Cardiac muscle cell (in vitro differentiated cells and primary cell): ENCODE data around the gene ANGPTL5. TPM values are rescaled to one million over a fixed set of nuclear protein-coding genes. Genes with fewer than 3 reads are reported as not detected.
A peak's percentile ranks its signal among the peaks of the same experiment; 100 is the strongest.
"Not testable (repeated sequence)": the region's sequence is repeated elsewhere in the genome, so short reads cannot be mapped to it uniquely, and the experiment has no call there.

Source experiments
- DNase-seq, 2 donors: peaks; one replicate each; pipeline versions ENCODE4 v3.0.0 to v3.0.0-alpha.2; 2010 to 2017; ENCODE audit warnings: low read depth in 1 of 2, low spot score in 1 of 2
- H3K27ac ChIP-seq: fragments of 200-600 bp; sonication (generic); 2 replicates; pipeline ENCODE4 v1.5.1; 2016
- H3K27me3 ChIP-seq: fragments of 200-600 bp; sonication (generic); 2 replicates; pipeline ENCODE4 v1.6.0; 2016; ENCODE audit warnings: control low read depth
- H3K36me3 ChIP-seq: fragments of 200-600 bp; sonication (generic); 2 replicates; pipeline ENCODE4 v1.5.1; 2016; ENCODE audit warnings: control low read depth
- H3K4me1 ChIP-seq: fragments of 200-600 bp; sonication (generic); 2 replicates; pipeline ENCODE4 v1.8.1; 2017; ENCODE audit warnings: low read depth, mild to moderate bottlenecking, mixed run types
- H3K4me3 ChIP-seq: fragments of 200-600 bp; sonication (generic); 2 replicates; pipeline ENCODE4 v1.5.1; 2016; ENCODE audit warnings: mild to moderate bottlenecking
- H3K9me3 ChIP-seq: fragments of 200-600 bp; sonication (generic); 2 replicates; pipeline ENCODE4 v1.5.1; 2017; ENCODE audit warnings: low read depth, mild to moderate bottlenecking, control low read depth
- polyA plus RNA-seq: library from polyadenylated mRNA; unstranded; fragments of >200 nt; fragmentation: Nextera tagmentation; extraction: Ambion mirVana; gene quantifications from 2 replicates; pipeline ENCODE4 v1.2.1, GENCODE V29; 2016
- total RNA-seq: library from RNA; depleted of rRNA; stranded (reverse); fragments of >200 nt; gene quantifications from 2 replicates; pipeline ENCODE4 v1.2.3, GENCODE V29; 2016
- TF ChIP-seq, protein P1 (sequence below): IDR thresholded peaks from 2 replicates; pipeline ENCODE4 v1.5.1; 2012; ENCODE audit warnings: low read depth, mild to moderate bottlenecking, low read length

Gene ANGPTL5
- total and polyA plus RNA-seq, 2 experiments from 2014 or later = not detected

DNA sequence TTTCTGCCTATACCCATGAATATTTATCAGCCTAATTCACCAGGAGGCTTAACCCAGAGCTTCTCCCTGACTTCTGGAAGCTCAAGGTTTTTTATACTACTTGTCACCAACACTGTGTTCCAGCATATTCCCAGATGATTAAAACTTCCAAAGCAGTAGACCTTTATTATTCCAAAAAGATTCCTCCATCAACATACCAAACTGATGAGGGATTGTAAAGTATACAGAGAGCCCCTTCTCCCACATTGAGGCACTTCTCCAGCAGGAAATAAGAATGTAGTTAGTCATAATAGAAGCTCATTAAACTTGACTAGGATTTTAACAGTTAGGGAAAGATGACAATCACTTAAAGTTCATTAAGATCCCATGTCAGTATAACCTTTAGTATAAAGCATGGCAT, 53.0 kb downstream of the ANGPTL5 start:
- Histone ChIP-seq H3K9me3 (no peaks in the 10 kb centered on the region), H3K27me3 (no peaks in the 10 kb centered on the region), H3K36me3 (no peaks in the 10 kb centered on the region), H3K27ac (no peak overlapping the region), H3K4me3 (no peak overlapping the region), H3K4me1 (no peaks in the 10 kb centered on the region)
- TF ChIP-seq, protein P1, sequence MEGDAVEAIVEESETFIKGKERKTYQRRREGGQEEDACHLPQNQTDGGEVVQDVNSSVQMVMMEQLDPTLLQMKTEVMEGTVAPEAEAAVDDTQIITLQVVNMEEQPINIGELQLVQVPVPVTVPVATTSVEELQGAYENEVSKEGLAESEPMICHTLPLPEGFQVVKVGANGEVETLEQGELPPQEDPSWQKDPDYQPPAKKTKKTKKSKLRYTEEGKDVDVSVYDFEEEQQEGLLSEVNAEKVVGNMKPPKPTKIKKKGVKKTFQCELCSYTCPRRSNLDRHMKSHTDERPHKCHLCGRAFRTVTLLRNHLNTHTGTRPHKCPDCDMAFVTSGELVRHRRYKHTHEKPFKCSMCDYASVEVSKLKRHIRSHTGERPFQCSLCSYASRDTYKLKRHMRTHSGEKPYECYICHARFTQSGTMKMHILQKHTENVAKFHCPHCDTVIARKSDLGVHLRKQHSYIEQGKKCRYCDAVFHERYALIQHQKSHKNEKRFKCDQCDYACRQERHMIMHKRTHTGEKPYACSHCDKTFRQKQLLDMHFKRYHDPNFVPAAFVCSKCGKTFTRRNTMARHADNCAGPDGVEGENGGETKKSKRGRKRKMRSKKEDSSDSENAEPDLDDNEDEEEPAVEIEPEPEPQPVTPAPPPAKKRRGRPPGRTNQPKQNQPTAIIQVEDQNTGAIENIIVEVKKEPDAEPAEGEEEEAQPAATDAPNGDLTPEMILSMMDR = no peak
- DNase-seq = peak in 1 of 2 donors; percentile 56

DNA sequence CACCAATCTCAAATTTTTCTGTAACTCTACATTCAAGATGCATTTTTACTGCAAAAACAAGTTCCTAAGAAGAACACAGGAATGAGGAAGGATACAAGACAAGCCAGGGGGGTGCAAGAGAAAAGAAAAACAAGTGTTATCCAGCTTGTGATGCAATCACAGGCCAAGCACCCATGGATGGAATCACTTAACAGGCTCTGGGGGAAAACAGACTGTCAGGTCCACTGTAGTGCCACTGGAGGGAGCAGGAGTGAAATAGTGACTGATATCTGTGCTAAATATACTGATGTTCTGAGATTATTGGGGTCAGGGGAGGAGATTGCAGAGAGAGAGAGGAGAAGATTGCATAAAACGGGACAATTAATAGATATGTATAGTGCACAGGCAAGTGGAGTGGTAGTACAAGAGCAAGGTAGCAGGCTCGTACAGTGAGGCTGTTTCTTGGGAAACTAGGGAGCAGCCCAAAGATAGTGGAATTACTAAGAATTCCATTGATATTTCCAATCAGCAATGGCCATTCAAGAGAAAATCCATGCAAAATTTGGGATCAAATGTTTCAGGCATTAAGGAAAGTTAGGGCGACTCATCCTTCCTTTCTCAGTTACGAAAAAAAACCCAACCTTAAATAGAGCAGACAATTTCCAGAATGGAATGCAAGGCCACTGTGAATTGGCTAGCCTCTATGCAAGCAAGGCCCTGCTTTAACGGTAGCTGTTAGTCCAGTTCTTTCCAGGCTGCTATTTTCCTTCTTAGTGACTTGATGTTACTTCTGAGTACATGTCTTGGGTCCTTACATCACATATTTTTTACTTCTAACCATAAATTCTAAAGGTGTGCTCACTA, 53.7 kb downstream of the ANGPTL5 start:
- Histone ChIP-seq H3K4me3 (no peak overlapping the region), H3K36me3 (no peaks in the 10 kb centered on the region), H3K27ac (no peak overlapping the region), H3K9me3 (no peaks in the 10 kb centered on the region), H3K27me3 (no peaks in the 10 kb centered on the region), H3K4me1 (no peaks in the 10 kb centered on the region)
- TF ChIP-seq, protein P1 = peak; percentile 69
- DNase-seq = peak; percentile 59 to 83

DNA sequence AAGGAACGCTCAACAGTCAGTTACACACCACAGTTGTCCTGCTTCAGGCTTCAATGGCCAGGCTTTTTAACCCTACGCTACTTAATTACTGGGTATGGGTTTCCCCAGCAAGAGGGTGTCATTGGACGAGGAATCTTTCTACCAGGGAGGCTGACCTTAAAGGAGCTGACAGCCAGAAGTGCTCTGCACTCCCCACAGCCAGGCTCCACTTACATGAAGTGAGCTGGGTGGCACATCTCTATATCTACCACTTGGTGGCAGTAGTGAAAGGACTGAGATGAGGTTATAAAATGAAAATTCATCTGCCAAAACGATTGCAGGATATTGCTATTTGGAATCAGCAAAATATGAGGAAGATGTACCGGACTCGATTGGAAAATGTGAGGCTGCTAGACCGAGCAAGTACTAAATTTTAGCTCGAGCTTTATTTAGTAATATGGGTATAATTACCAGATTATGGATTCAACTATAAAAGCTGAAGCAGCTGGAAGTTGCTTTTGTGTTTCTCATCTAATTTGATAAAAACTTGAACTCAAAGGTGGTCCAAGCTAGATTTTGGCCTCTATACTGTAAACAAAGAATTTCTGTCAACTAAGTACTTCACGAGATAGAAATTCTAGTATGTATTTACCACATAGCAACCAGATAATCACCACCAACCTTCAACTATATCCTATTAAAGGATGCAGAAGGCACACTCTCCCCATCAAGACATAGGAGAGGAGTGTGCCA, 55.5 kb downstream of the ANGPTL5 start:
- no peaks in the 10 kb centered on the region for H3K27me3 ChIP-seq
- no peak overlapping the region for H3K27ac ChIP-seq
- H3K36me3 ChIP-seq = no peaks in the 10 kb centered on the region
- no peaks in the 10 kb centered on the region for H3K9me3 ChIP-seq
- H3K4me3 ChIP-seq = no peak overlapping the region
- TF ChIP-seq, protein P1 = peak; percentile 83
- DNase-seq = peak; percentile 80 to 89
- H3K4me1 ChIP-seq = no peaks in the 10 kb centered on the region

DNA sequence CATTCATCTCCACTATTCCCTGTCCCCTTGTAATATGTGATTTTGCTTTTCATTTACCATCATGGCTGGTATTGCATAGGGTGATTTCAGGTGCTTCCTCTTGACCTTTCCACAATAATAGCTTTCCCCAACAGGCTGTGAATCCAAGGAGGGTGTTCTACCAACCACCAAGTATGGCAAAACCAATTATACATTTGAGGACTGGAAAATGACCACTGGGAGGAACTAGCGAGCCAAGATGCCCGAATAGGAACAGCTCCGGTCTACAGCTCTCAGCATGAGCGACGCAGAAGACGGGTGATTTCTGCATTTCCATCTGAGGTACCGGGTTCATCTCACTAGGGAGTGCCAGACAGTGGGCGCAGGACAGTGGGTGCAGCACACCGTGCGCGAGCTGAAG, 64.1 kb downstream of the ANGPTL5 start:
- not testable (repeated sequence) for H3K27me3 ChIP-seq, H3K4me1 ChIP-seq, H3K27ac ChIP-seq, H3K9me3 ChIP-seq, H3K36me3 ChIP-seq, H3K4me3 ChIP-seq
- DNase-seq = peak in 1 of 2 donors; percentile 27
- TF ChIP-seq, protein P1 = peak; percentile 18

DNA sequence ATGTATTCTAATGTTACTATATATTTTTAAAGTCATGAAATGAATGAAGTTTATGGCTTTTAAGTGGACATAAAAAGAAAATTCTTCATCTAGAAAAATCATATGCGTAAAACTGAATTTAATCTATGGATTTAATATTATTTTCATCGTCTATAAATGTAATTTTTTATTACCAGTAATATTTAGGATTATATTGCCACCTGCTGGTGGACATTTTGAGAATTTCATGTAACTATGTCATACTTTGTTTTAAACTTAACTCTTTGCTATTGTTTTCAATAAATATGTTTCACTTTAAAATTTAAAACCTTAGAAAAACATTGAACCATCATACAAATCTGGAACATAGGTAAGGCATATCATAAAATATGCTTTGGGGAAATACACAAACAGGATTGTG, 68.1 kb downstream of the ANGPTL5 start:
- DNase-seq = peak; percentile 32 to 35
- no peaks in the 10 kb centered on the region for H3K27me3 ChIP-seq
- TF ChIP-seq, protein P1 = peak; percentile 36
- H3K4me1 ChIP-seq = no peaks in the 10 kb centered on the region
- H3K9me3 ChIP-seq = no peaks in the 10 kb centered on the region
- H3K36me3 ChIP-seq = no peaks in the 10 kb centered on the region
- no peak overlapping the region for H3K4me3 ChIP-seq
- H3K27ac ChIP-seq = no peak overlapping the region
